Measurements from ENCODE around the gene MLH3.

GRCh38 chr14:75044322-75044721, 6.9 kb downstream of the MLH3 start:
- TF ChIP-seq CTCF (IDR thresholded peaks at IDR 0.05) (no peak), EZH2 (IDR thresholded peaks at IDR 0.05) (no peak), EZH2phosphoT487 (IDR thresholded peaks at IDR 0.05) (no peak)

Measured in neural progenitor cell (in vitro differentiated cells).